ENCODE measurements around the gene PIGT. TPM values are rescaled to one million over a fixed set of nuclear protein-coding genes. Genes with fewer than 3 reads are reported as not detected.
A peak's percentile ranks its signal among the peaks of the same experiment; 100 is the strongest.

The PIGT gene
- total RNA-seq, 1 donor from 2014 or later, result 55.5 TPM

- H3K4me1 Mint-ChIP-seq (ENCODE audit: low read depth, unreplicated experiment), result no peaks in the 10 kb centered on the region
- no peak for DNase-seq
- H3K9me3 Mint-ChIP-seq (ENCODE audit: unreplicated experiment), result peaks cover 2% of the 10 kb centered on the region
- no peak for TF ChIP-seq CTCF (IDR thresholded peaks at IDR 0.05; ENCODE audit: partially characterized antibody, unreplicated experiment)
- H3K27me3 Mint-ChIP-seq (ENCODE audit: unreplicated experiment), result peaks cover 1% of the 10 kb centered on the region
- no peak overlapping the region for H3K4me3 Mint-ChIP-seq (ENCODE audit: unreplicated experiment)
- H3K36me3 Mint-ChIP-seq (ENCODE audit: unreplicated experiment), result no peaks in the 10 kb centered on the region
- no peak overlapping the region for H3K27ac Mint-ChIP-seq (ENCODE audit: unreplicated experiment)
These were observed 28.1 kb downstream of the PIGT start for GRCh38 chr20:45444050-45444449.

- Mint-ChIP-seq H3K36me3 (ENCODE audit: unreplicated experiment) (no peaks in the 10 kb centered on the region), H3K27ac (ENCODE audit: unreplicated experiment) (no peak overlapping the region), H3K4me3 (ENCODE audit: unreplicated experiment) (no peak overlapping the region), H3K27me3 (ENCODE audit: unreplicated experiment) (peaks cover 1% of the 10 kb centered on the region), H3K4me1 (ENCODE audit: low read depth, unreplicated experiment) (peaks cover 4% of the 10 kb centered on the region), H3K9me3 (ENCODE audit: unreplicated experiment) (peaks cover 2% of the 10 kb centered on the region)
- TF ChIP-seq CTCF (IDR thresholded peaks at IDR 0.05; ENCODE audit: partially characterized antibody, unreplicated experiment), result peak; percentile 86
- DNase-seq, result peak; percentile 85
These were observed 30.0 kb downstream of the PIGT start for GRCh38 chr20:45445805-45446562.

GRCh38 chr20:45448270-45448669, 32.3 kb downstream of the PIGT start:
- no peak for DNase-seq
- Mint-ChIP-seq H3K27ac (ENCODE audit: unreplicated experiment) (no peak overlapping the region), H3K4me3 (ENCODE audit: unreplicated experiment) (no peak overlapping the region), H3K36me3 (ENCODE audit: unreplicated experiment) (no peaks in the 10 kb centered on the region), H3K9me3 (ENCODE audit: unreplicated experiment) (peaks cover 2% of the 10 kb centered on the region), H3K27me3 (ENCODE audit: unreplicated experiment) (peaks cover 1% of the 10 kb centered on the region), H3K4me1 (ENCODE audit: low read depth, unreplicated experiment) (peaks cover 4% of the 10 kb centered on the region)
- no peak for TF ChIP-seq CTCF (IDR thresholded peaks at IDR 0.05; ENCODE audit: partially characterized antibody, unreplicated experiment)

GRCh38 chr20:45449528-45449927, 33.6 kb downstream of the PIGT start:
- Mint-ChIP-seq H3K36me3 (ENCODE audit: unreplicated experiment) (no peaks in the 10 kb centered on the region), H3K27ac (ENCODE audit: unreplicated experiment) (peak overlapping the region; percentile 68), H3K27me3 (ENCODE audit: unreplicated experiment) (peaks cover 1% of the 10 kb centered on the region), H3K4me3 (ENCODE audit: unreplicated experiment) (peak overlapping the region; percentile 33), H3K9me3 (ENCODE audit: unreplicated experiment) (peaks cover 2% of the 10 kb centered on the region), H3K4me1 (ENCODE audit: low read depth, unreplicated experiment) (peaks cover 4% of the 10 kb centered on the region)
- TF ChIP-seq CTCF (IDR thresholded peaks at IDR 0.05; ENCODE audit: partially characterized antibody, unreplicated experiment), result no peak
- DNase-seq, result no peak

GRCh38 chr20:45450097-45450818, 34.3 kb downstream of the PIGT start:
- peak; percentile 76 for TF ChIP-seq CTCF (IDR thresholded peaks at IDR 0.05; ENCODE audit: partially characterized antibody, unreplicated experiment)
- Mint-ChIP-seq H3K36me3 (ENCODE audit: unreplicated experiment) (no peaks in the 10 kb centered on the region), H3K27ac (ENCODE audit: unreplicated experiment) (peak overlapping the region; percentile 18), H3K4me3 (ENCODE audit: unreplicated experiment) (no peak overlapping the region), H3K4me1 (ENCODE audit: low read depth, unreplicated experiment) (peaks cover 4% of the 10 kb centered on the region), H3K9me3 (ENCODE audit: unreplicated experiment) (peaks cover 2% of the 10 kb centered on the region), H3K27me3 (ENCODE audit: unreplicated experiment) (no peaks in the 10 kb centered on the region)
- DNase-seq, result no peak
